ENCODE measurements around the gene CFAP68.
"Not testable (repeated sequence)": the region's sequence is repeated elsewhere in the genome, so short reads cannot be mapped to it uniquely, and the experiment has no call there.

Gene CFAP68

GRCh38 chr11:111925953-111926352 is 46.6 kb downstream of the CFAP68 start:
- no peak overlapping the region for H3K4me3 ChIP-seq (ENCODE audit: insufficient read depth, low read depth, low read length, poor library complexity, severe bottlenecking)
- no peaks in the 10 kb centered on the region for H3K9me3 ChIP-seq (ENCODE audit: control insufficient read depth, low read length)
- no peaks in the 10 kb centered on the region for H3K36me3 ChIP-seq (ENCODE audit: control insufficient read depth, insufficient read depth, low read length)
- no peak overlapping the region for H3K27ac ChIP-seq (ENCODE audit: insufficient read depth, low read length, poor library complexity, severe bottlenecking)
- no peaks in the 10 kb centered on the region for H3K27me3 ChIP-seq (replicated peaks; ENCODE audit: control insufficient read depth, insufficient read depth, low read length, poor library complexity, severe bottlenecking)
- H3K4me1 ChIP-seq (ENCODE audit: control insufficient read depth, insufficient read depth, low read length, poor library complexity, severe bottlenecking), result peaks cover 5% of the 10 kb centered on the region
- DNase-seq, result no peak

- H3K4me3 ChIP-seq (ENCODE audit: insufficient read depth, low read depth, low read length, poor library complexity, severe bottlenecking), result peak overlapping the region; percentile 33
- peak; percentile 91 to 95 (median 91) for DNase-seq
- H3K9me3 ChIP-seq (ENCODE audit: control insufficient read depth, low read length), result no peaks in the 10 kb centered on the region
- H3K36me3 ChIP-seq (ENCODE audit: control insufficient read depth, insufficient read depth, low read length), result no peaks in the 10 kb centered on the region
- H3K4me1 ChIP-seq (ENCODE audit: control insufficient read depth, insufficient read depth, low read length, poor library complexity, severe bottlenecking), result peaks cover 7% of the 10 kb centered on the region
- H3K27ac ChIP-seq (ENCODE audit: insufficient read depth, low read length, poor library complexity, severe bottlenecking), result peak overlapping the region; percentile 58
- H3K27me3 ChIP-seq (replicated peaks; ENCODE audit: control insufficient read depth, insufficient read depth, low read length, poor library complexity, severe bottlenecking), result no peaks in the 10 kb centered on the region
These were observed 47.4 kb downstream of the CFAP68 start for GRCh38 chr11:111926505-111927391.

GRCh38 chr11:111930472-111930871 is 51.1 kb downstream of the CFAP68 start:
- Histone ChIP-seq H3K27ac (ENCODE audit: insufficient read depth, low read length, poor library complexity, severe bottlenecking) (no peak overlapping the region), H3K27me3 (replicated peaks; ENCODE audit: control insufficient read depth, insufficient read depth, low read length, poor library complexity, severe bottlenecking) (no peaks in the 10 kb centered on the region), H3K36me3 (ENCODE audit: control insufficient read depth, insufficient read depth, low read length) (no peaks in the 10 kb centered on the region), H3K9me3 (ENCODE audit: control insufficient read depth, low read length) (no peaks in the 10 kb centered on the region), H3K4me3 (ENCODE audit: insufficient read depth, low read depth, low read length, poor library complexity, severe bottlenecking) (no peak overlapping the region), H3K4me1 (ENCODE audit: control insufficient read depth, insufficient read depth, low read length, poor library complexity, severe bottlenecking) (peaks cover 12% of the 10 kb centered on the region)
- DNase-seq, result no peak

- no peaks in the 10 kb centered on the region for H3K36me3 ChIP-seq (ENCODE audit: control insufficient read depth, insufficient read depth, low read length)
- no peak overlapping the region for H3K27ac ChIP-seq (ENCODE audit: insufficient read depth, low read length, poor library complexity, severe bottlenecking)
- no peak overlapping the region for H3K4me3 ChIP-seq (ENCODE audit: insufficient read depth, low read depth, low read length, poor library complexity, severe bottlenecking)
- no peaks in the 10 kb centered on the region for H3K27me3 ChIP-seq (replicated peaks; ENCODE audit: control insufficient read depth, insufficient read depth, low read length, poor library complexity, severe bottlenecking)
- no peak for DNase-seq
- H3K4me1 ChIP-seq (ENCODE audit: control insufficient read depth, insufficient read depth, low read length, poor library complexity, severe bottlenecking), result peaks cover 20% of the 10 kb centered on the region
- H3K9me3 ChIP-seq (ENCODE audit: control insufficient read depth, low read length), result no peaks in the 10 kb centered on the region
These were observed 53.2 kb downstream of the CFAP68 start for GRCh38 chr11:111932611-111932950.

- peaks cover 22% of the 10 kb centered on the region for H3K4me1 ChIP-seq (ENCODE audit: control insufficient read depth, insufficient read depth, low read length, poor library complexity, severe bottlenecking)
- DNase-seq; H3K9me3 ChIP-seq (ENCODE audit: control insufficient read depth, low read length); H3K36me3 ChIP-seq (ENCODE audit: control insufficient read depth, insufficient read depth, low read length); H3K27ac ChIP-seq (ENCODE audit: insufficient read depth, low read length, poor library complexity, severe bottlenecking); H3K4me3 ChIP-seq (ENCODE audit: insufficient read depth, low read depth, low read length, poor library complexity, severe bottlenecking); H3K27me3 ChIP-seq (replicated peaks; ENCODE audit: control insufficient read depth, insufficient read depth, low read length, poor library complexity, severe bottlenecking): not testable (repeated sequence)
These were observed 53.8 kb downstream of the CFAP68 start for GRCh38 chr11:111933176-111933575.

- H3K9me3 ChIP-seq (ENCODE audit: control insufficient read depth, low read length), result no peaks in the 10 kb centered on the region
- peaks cover 29% of the 10 kb centered on the region for H3K4me1 ChIP-seq (ENCODE audit: control insufficient read depth, insufficient read depth, low read length, poor library complexity, severe bottlenecking)
- H3K27me3 ChIP-seq (replicated peaks; ENCODE audit: control insufficient read depth, insufficient read depth, low read length, poor library complexity, severe bottlenecking), result no peaks in the 10 kb centered on the region
- no peak for DNase-seq
- H3K27ac ChIP-seq (ENCODE audit: insufficient read depth, low read length, poor library complexity, severe bottlenecking), result no peak overlapping the region
- H3K4me3 ChIP-seq (ENCODE audit: insufficient read depth, low read depth, low read length, poor library complexity, severe bottlenecking), result no peak overlapping the region
- no peaks in the 10 kb centered on the region for H3K36me3 ChIP-seq (ENCODE audit: control insufficient read depth, insufficient read depth, low read length)
These were observed 54.5 kb downstream of the CFAP68 start for GRCh38 chr11:111933872-111934271.

- Histone ChIP-seq H3K4me3 (ENCODE audit: insufficient read depth, low read depth, low read length, poor library complexity, severe bottlenecking) (no peak overlapping the region), H3K27me3 (replicated peaks; ENCODE audit: control insufficient read depth, insufficient read depth, low read length, poor library complexity, severe bottlenecking) (no peaks in the 10 kb centered on the region), H3K4me1 (ENCODE audit: control insufficient read depth, insufficient read depth, low read length, poor library complexity, severe bottlenecking) (peaks cover 30% of the 10 kb centered on the region), H3K9me3 (ENCODE audit: control insufficient read depth, low read length) (no peaks in the 10 kb centered on the region), H3K27ac (ENCODE audit: insufficient read depth, low read length, poor library complexity, severe bottlenecking) (no peak overlapping the region), H3K36me3 (ENCODE audit: control insufficient read depth, insufficient read depth, low read length) (no peaks in the 10 kb centered on the region)
- no peak for DNase-seq
These were observed 55.0 kb downstream of the CFAP68 start for GRCh38 chr11:111934306-111934705.

Data from effector memory CD4-positive, alpha-beta T cell (primary cell).